HG02943 (cell line): ENCODE measurements around the gene ATG13.

Source experiments
- ATAC-seq: cut with Tn5 transposase; IDR thresholded peaks from one replicate; pipeline ENCODE4 v1.9.1; 2021; ENCODE audit warnings: mild to moderate bottlenecking, low read depth, moderate library complexity; ENCODE audit not compliant: unreplicated experiment

Gene ATG13

DNA sequence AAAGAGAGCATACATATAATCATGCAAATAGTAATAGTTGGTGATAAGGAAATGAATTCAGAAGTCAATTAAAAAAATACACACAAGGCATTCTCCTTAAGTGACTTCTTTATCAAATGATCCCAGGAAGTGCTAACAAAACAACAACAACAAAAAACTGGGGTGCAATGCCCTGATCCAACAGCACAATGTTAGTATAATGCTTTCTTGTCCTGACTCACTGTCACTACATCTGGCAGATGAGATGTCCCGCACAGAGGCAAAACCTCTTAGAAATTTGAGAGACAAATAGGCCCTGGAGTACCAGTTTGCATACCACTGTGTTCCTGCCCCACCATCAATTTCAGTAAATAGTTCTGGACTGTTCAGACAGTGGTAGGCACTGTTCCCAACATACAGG, 12.6 kb upstream of the ATG13 start:
- no peak for ATAC-seq

DNA sequence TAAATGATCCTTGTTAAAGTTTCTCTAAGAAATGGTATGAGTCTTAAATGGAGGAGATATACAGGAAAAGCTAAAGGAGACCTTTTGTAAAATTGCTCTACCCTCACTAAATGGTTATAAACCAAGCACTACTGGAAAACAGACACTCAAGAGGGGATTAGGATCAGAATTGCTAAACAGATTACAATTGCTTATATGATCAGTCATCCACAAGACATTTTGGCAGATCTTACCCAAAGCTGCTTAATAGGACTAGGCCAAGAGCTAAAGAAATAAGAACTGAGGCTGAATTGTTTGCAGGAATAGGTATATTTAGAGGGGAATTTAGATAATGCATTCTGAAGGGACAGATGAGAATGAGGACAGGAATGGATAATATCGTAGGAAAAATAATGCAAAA, 9.8 kb upstream of the ATG13 start:
- ATAC-seq, result no peak

DNA sequence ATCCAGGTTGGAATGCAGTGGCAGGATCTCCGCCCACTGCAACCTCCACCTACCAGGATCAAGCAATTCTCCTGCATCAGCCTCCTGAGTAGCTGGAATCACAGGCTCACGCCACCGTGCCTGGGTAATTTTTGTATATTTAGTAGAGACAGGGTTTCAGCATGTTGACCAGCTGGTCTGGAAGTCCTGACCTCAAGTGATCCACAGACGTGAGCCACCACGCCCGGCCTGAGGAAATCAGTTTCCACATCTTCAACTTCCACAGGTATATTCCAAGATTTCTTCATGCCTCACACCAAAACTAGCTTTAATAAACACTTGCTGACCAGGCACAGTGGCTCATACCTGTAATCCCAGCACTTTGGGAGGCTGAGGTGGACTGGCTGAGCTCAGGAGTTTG, 8.0 kb upstream of the ATG13 start:
- ATAC-seq, result no peak

DNA sequence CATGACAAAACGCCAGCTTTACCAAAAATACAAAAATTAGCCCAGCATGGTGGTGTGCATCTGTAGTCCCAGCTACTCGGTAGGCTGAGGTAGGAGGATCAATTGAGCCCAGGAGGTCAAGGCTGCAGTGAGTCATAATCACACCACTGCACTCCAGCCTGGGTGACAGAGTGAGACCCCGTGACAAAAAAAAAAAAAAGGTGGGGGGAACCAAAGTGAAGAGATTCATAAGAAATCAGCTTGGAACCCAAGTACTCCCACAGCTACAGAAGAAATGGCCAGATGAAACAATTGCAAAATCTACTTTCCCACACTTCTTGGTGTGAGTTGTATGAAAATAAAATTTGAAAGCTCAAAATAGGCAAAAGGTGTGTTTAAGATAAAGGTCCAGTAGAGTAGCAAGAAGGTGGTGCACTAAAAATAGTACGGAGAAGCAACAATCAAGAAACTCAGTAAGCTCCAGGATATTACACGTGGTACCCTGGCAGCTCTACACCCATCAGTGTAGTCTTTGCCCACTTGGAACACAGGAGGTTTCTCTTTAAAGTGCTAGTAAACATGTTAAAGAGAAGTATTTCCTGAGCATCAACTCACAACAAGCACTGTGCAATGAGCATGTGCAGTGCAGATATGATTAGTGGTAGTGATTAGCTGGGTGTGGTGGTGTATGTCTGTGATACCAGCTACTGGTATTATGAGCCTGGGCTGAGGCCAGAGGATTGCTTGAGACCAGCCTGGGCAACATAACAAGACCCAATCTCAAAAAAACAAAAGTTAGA, 5.6 kb upstream of the ATG13 start:
- ATAC-seq, result no peak

DNA sequence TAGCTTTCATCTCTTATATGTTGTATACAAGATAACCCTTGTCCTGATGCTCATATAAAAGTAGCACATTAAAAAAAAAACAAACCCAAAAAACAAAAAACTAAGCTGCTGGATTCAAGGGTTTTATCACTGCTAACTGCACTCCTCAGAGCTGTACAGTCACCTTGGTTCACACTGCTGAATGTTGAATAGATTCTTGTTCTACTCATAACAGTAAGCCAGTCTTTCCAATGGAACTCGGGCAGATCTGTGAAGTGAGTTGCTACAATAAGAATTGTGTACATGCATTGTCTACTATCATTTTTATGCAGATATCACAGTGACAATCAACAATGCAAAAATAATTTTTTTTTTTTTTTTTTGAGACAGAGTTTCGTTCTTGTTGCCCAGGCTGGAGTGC, 5.0 kb upstream of the ATG13 start:
- no peak for ATAC-seq

DNA sequence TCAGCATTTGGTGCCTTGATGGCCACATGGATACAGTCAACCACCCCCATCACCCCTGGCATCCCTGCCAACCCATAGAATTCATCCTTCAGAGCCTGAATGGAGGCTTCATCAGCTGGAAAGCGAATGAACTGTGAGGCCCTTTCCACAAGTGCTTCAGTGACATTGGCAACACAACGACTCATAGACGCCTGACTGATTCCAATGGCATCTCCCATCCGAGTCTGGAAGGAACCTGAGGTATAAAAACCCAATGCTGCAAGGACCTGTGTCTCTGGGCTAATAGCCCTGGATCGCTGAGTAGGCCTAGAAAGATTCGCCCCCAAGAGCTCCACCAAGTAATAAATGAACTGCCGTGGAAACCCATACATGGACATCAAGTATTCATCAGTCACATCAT, 1.6 kb upstream of the ATG13 start:
- ATAC-seq, result no peak

DNA sequence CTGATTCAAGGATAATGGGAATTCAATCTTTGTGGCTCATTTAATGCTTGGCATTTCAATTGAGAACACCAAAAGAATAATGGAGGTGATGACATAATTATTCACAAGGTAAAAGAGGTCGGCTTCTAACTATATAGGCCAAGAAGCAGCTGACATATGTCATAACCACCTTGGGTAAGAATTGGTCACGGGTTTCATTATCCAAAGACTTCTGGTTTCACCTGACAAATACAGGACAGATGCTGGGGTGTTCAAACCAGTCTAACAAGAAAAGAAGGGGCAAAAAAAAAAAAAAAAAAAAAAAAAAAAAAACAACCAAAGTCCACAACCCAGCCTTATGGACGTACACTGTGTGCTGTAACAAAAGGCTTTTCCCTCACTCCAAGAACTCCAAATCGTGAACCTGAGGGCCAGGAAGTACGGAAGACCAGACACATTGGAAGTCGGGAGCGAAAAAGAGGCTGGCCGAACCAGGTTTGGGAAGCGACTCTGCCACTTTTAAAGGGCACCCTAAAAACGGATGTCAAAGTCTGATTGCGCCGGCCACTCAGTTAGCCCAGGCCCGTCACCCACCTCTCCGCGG, 711 bp upstream of the ATG13 start:
- peak; percentile 12 for ATAC-seq

DNA sequence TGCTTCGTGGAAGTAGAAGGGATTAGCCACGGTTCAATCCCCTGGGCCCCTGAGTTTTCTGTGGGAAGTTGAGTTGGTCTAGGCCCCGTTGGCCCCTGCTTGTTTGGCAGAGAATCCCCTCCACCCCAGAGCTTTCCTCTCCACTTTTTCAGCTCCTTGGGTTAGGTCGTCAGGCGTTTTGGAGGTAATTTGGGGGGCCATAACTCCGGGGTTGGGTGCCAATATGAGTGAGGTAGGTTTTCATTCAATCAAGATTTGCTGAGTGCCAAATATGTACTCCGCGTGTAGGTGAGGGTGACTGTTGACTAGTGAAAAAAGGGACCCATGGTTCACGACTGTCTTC, 590 bp downstream of the ATG13 start:
- ATAC-seq, result no peak

DNA sequence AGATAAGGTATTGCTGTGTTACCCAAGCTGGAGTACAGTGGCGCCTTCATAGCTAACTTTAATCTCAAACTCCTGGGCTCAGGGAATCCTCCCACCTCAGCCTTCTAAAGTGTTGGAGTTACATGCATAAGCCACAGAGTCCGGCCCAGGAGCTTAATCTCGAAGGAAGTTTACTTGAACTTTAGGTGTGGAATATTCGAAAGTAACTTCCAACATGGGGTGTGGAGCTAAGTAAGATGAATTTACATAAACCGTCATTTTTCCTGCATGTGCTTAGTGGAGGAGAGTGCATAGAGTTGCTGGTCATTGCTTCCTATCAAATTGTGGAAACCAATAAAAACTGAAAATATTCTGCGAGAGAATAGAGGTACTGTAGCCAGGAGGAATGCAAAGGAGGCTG, 1.5 kb downstream of the ATG13 start:
- no peak for ATAC-seq

DNA sequence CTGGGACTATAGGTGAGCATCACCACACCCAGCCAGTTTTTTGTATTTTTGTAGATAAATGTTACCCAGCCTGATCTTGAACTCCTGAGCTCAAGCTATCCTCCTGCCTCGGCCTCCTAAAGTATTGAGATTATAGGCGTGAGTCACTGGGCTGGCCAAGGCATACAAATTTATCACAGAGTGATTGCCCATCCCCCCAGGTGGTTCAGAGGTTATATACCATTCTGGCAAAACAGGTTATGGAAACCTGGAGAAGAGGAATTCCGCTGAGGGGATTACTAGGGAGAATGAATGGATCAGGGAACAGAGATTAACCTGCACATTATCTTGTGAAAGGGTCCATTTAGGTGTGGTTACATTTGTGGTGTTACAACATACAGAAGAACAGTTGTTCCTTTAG, 8.1 kb downstream of the ATG13 start:
- ATAC-seq, result no peak

DNA sequence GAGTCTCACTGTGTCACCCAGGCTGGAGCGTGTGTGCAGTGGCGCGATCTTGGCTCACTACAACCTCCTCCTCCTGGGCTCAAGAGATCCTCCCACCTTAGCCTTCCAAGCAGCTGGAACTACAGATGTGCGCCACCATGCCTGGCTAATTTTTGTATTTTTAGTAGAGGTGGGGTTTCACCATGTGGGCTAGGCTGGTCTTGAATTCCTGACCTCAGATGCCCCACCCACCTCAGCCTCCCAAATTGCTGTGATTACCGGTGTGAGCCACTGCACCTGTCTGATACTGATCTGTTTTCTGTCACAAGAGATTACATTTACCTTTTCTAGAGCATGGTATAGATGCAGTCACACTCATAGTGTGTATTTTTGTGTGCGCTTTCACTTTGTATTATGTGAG, 11.6 kb downstream of the ATG13 start:
- no peak for ATAC-seq

DNA sequence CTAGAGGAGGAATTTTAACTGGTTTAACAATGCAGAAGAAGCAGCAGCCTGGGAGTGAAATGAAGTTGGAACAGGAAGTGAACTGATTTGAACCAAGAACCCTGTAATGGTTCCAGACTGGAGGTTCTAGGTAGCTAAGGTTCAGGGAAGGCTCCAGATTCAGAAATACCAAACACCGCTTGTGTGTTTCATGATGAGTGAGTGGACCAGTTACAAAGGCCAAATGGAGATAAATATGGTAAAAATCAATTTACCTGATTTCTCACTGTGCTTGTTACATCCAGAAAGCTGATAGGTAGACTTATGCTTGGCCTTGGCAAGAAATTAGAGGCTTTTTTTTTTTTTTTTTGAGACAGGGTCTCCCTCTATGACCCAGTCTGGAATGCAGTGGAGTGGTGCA, 12.9 kb downstream of the ATG13 start:
- ATAC-seq, result no peak

DNA sequence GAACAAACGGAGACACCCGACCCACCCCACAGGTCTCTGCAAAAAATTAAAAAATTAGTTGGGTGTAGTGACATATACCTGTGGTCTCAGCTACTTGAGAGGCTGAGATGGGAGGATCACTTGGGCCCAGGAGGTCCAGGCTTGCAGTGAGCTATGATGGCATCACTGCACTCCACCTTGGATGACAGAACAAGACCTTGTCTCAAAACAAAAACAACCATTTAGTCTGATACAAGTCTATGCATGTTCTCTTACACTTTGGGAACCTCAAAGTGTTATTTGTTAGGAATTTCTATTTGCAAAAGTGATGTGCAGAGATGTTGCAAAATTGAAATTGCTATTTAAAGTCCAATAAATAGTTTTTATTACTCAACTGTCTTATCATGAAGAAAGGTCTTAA, 14.3 kb downstream of the ATG13 start:
- no peak for ATAC-seq

DNA sequence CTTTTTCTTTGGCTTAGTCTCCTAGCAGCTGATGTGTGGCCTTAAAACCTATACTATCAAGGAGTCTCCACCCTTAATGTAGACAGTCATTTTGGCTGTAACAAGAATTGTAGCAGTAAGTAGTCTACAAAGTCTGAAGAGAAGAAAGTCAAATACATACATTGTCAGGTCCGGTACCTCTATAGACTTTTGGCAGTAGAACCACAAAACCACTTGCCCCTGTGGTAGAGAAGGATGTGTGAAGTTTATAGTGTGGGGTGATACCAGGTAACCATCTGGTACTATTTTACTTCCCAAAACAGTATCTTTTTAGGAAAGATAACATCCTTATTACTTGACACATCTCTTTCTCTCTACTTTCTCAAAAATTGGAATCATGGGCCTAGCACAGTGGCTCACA, 15.1 kb downstream of the ATG13 start:
- no peak for ATAC-seq

DNA sequence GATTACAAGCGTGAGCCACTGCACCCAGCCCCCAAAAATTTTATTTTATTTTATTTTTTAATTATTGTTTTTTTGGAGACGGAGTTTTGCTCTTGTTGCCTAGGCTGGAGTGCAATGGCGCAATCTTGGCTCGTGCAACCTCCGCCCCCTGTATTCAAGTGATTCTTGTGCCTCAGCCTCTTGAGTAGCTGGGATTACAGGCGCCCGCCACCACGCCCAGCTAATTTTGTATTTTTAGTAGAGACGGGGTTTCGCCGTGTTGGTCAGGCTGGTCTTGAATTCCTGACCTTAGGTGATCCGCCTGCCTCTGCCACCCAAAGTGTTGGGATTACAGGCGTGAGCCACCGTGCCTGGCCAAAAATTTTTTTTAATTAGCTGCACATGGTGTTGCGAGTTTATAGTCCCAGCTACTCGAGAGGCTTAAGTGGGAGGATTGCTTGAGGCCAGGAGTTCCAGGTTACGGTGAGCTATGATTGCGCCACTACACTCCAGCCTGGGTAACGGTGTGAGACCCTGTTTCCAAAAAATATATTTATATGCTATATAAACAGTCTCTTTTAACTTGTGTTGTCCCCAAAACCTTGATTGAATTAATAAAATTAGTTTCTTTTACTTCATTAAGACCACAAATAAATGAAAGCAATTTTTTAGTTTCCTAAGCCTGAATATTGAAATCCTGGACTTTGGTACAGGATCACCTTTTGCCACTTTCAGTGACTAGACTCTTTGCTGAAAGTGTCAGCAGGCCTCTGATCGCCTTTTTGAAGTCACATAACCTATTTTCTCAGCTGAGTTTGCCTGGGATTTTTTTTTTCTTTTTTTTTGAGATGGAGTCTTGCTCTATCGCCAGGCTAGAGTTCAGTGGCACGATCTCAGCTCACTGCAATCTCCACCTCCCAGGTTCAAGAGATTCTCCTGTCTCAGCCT, 16.2 kb downstream of the ATG13 start:
- no peak for ATAC-seq

DNA sequence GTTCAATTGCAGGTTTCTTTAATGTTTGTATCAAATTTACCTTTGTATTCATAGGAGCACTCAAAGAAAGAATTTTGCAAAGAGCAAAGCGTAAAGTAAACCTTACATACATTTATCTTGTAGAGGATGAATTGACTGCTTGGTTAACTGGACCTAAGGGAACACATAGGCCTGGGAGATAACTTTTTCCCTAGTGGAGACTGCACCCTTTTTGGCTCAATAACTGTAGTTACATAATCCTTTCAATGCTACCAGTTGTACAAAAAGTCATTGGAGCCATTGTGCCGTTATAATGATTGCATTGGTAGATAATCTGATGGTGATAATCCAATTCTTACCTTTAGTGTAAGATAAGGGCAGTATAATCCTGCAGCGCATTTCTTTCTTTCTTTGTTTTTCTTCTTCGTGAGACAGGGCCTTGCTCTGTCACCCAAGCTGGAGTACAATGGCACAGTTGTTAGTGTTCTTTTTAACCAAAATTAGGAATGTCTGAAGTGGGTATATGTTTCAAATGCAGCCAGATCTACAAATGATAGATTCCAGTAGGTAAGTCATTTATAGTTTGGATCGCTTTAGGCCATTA, 18.3 kb downstream of the ATG13 start:
- no peak for ATAC-seq

DNA sequence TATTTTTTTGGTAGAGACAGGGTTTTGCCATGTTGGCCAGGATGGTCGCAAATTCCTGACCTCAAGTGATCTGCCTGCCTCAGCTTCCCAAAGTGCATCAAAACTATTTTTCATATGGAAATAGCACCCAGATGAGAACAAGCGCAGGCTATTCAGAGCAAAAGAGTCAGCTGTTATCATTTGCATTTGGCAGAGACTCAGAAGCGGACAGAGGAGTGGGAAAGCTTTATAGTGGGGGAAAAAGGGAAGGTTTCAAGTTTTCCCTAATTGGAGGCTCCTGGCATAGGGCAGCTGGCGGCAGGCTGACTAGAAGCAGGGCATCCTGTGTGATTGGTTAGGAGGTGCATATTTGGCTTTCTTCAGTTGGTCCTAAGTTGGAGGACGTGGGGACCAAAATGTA, 20.2 kb downstream of the ATG13 start:
- no peak for ATAC-seq

DNA sequence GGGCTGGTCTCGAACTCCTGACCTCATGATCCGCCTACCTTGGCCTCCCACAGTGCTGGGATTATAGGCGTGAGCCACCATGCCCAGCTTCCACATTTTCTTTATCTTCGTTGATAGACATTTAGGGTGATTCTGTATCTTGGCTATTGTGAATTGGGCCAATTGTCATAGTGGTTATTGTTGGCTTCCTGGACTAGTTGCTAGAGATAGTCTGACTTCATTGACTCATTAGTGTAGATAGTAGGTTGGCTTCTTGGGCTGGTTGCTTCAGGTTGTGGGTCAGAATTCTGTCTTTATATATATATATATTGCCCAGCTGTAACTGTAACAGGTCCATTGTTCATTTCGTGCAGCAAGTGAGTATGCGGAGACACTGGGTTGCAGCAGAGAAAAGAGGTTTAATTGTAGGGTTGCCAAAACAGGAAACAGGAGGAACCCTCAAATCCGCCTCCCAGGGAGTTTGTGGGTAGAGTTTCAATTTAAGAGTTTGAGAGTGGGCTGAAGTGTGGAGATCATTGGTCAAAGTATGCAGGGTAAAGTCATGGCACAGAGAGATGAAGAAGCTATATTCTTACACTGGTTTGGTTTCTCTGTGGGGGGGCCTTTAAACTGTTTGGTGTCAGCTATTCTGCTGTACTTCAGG, 22.0 kb downstream of the ATG13 start:
- no peak for ATAC-seq

DNA sequence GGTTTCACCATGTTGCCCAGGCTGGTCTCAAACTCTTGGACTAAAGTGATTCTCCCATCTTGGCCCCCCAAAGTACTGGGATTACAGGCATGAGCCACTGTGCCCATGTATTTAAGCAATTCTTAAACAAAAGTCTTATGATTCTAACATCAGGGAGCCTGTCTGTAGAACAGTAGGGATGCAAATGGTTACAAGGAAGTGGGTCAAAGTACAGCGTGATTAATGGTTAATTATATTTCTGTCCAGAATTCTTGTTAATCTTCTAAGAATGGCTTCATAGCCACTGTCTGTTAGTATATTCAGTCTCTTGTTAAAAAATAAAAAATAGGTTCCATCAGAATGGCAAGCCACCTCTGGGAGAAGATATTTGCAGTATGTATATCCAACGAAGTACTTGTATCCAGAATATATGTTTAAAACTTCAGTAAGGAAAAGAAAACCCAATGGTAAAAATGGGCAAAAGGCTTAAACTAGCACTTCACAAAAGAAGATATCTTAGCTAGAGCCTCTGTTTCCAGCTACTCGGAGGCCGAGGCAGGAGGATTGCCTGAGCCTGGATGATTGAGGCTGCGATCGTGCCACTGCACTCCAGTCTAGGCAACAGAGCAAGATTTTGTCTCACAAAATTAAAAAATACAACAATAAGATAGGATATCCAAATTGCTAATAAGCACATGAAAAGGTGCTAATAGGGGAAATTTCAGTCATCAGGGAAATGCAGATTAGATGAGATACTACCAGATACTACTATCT, 22.9 kb downstream of the ATG13 start:
- no peak for ATAC-seq

DNA sequence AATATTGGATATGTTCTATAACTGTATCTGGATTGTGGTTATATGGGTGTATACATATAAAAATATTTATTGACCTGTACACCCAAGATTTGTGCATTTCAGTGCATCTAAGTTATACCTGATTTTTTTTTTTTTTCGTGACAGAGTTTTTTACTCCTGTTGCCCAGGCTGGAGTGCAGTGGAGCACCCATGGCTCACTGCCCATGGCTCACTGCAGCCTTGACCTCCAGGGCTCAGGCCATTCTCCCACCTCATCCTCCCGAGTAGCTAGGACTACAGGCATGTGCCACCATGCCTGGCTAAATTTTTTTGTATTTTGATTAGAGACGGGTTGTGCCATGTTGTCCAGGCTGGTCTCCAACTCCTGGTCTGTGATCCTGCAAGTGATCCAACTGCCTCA, 24.3 kb downstream of the ATG13 start:
- ATAC-seq, result no peak
